CD4-positive, alpha-beta T cell treated with Interleukin-15 for 1 hour (primary cell): Measurements from ENCODE around the gene SETBP1.

Source experiments
- DNase-seq: peaks from one replicate; pipeline ENCODE4 v3.0.0-alpha.2; 2020

SETBP1 gene

DNA sequence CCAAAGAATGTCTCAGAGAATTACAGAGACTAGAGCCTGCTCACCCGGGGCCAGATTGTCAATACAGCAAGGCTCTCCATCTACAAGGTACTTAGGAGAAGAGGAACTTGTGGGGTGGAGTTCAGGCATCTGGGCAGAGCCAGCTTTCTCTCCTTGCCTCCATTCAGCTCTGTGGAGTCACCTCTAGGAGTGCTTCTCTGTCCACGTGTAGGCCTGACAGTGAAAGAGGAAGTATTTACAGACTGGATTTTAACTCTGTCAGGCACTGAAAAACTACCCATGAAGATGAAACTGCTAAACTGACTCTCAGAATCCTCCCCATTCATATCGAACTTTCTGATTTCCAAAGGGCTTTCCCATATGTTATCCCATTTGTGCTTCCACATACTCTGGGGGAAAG lies 315.6 kb downstream of the SETBP1 start:
- DNase-seq, result no peak

GRCh38 chr18:44997174-44997573 lies 316.5 kb downstream of the SETBP1 start:
- no peak for DNase-seq

GRCh38 chr18:44998360-44998759 lies 317.7 kb downstream of the SETBP1 start:
- no peak for DNase-seq

GRCh38 chr18:45004546-45005080 lies 323.9 kb downstream of the SETBP1 start:
- no peak for DNase-seq

GRCh38 chr18:45006934-45007333 lies 326.2 kb downstream of the SETBP1 start:
- DNase-seq, result no peak

DNA sequence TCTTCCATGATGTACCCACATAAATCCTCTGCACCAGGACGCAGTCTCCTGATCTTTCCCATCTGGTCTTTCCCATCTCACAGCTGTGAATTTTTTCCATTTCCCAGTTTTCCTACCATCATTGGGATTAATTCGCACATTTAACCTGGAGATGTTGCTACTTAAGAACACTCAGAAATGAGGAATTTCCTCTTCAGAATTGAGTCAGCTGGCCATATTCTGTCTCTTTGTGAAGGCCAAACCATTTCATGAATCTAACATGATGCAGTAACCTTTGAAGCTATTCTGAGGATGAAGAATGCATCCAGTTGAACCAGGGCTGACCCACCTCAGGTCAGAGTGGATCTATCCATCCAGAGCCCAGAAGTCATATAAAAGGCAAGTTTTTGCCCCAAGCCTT lies 326.8 kb downstream of the SETBP1 start:
- no peak for DNase-seq

GRCh38 chr18:45008694-45009413 lies 328.2 kb downstream of the SETBP1 start:
- no peak for DNase-seq

- DNase-seq, result no peak
Observed at GRCh38 chr18:45009756-45010155, 329.1 kb downstream of the SETBP1 start.

DNA sequence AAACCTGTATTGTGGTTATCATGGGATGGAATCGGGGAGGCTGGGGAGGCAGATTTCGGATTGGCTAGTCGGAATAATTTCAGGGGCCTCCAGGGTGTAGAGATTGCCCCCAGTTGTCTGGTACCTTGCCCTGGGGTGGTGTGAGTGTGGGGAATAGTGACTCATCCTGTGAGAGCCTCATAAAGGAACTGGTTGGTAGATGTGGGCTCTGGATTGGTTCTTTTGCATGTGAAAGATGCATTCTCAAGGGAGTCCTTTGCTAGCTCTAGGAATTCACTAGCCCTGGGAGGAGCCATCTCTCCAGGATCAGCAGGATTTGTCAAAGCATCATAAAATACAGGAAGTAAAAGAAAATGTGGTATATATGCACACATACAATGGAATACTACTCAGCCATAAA lies 331.6 kb downstream of the SETBP1 start:
- no peak for DNase-seq

DNA sequence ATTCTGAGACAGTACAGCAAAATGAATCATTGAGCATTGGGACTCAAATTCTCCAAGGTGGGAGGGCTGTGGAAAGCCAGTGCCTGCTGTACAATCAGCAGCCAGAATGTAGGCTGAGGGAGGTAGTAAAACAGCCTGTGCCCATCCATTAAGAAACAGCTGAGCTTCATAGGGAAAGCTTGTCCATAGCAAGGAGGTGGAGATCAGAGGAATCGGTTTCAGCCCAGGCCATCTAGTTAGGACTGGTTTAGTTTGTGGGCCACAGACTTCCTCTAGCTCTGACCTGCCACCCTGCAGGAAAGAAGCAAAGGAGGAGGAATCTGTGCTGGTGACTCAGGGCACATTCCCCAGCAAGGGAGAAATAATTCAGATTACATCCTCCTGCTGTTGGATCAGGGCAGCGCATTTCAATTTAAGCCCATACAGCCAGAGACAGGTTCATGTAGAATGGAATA lies 333.4 kb downstream of the SETBP1 start:
- no peak for DNase-seq

- DNase-seq, result no peak
Observed at GRCh38 chr18:45015788-45016128, 335.1 kb downstream of the SETBP1 start.

DNA sequence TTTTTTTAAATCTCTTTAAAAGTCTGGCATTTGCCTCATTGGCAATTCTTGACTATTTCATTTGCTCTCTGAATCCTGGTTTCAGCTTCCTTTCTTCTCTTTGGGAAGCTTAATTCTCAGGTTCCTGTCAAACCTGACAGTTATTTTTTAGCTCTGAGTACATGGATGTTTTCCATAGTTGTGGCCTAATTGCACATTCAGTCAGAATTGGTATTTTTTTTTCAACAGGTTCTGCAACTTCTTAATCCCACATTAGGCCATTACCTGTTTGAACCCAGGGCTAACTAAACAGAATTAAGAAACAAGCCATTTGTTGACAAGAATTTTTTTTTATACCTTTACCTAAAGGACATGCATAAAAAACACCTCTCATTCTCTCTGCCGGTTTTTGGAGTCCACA lies 338.8 kb downstream of the SETBP1 start:
- DNase-seq, result no peak

DNA sequence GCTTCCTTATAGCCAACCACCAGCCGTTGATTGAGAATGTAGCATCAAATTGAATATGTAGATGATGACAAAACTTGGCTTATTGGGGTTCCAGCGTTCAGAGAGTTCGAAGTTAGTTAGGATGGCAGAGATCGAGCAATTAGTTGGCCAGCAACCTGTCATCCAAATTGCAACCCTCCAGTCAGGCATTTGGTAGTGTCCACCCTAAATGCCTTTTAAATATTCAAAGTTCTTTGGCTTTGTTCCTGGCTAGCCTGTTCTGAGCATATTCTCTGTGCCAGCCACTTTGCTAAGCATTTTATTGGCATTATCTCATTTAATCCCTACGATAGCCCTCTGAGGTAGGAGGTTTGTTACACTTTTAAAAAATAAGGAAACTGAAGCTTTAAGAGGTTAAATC lies 342.8 kb downstream of the SETBP1 start:
- no peak for DNase-seq

GRCh38 chr18:45024357-45025088 lies 343.8 kb downstream of the SETBP1 start:
- DNase-seq, result no peak

DNA sequence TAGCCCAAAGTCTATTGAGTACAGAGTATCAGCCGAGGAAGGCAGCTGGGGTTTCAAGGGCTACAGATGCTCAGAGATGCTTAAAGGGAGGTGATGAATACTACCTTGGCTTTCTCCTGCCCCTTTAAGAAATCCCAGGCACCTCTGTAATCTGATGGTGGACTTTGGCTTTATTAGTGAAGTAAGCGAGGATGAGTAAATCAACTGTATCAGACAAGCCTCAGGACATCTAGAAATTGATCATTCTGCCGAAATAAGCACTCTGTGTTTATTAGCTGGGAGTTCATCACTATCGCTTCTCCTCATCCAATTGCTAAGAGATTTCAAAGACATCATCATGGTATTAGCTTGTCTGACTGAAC lies 344.4 kb downstream of the SETBP1 start:
- no peak for DNase-seq

- DNase-seq, result no peak
Observed at GRCh38 chr18:45026162-45026561, 345.5 kb downstream of the SETBP1 start.

GRCh38 chr18:45034179-45034578 lies 353.5 kb downstream of the SETBP1 start:
- no peak for DNase-seq

GRCh38 chr18:45037618-45038017 lies 356.9 kb downstream of the SETBP1 start:
- no peak for DNase-seq

GRCh38 chr18:45039376-45039775 lies 358.7 kb downstream of the SETBP1 start:
- no peak for DNase-seq

GRCh38 chr18:45040879-45041278 lies 360.2 kb downstream of the SETBP1 start:
- DNase-seq, result no peak

DNA sequence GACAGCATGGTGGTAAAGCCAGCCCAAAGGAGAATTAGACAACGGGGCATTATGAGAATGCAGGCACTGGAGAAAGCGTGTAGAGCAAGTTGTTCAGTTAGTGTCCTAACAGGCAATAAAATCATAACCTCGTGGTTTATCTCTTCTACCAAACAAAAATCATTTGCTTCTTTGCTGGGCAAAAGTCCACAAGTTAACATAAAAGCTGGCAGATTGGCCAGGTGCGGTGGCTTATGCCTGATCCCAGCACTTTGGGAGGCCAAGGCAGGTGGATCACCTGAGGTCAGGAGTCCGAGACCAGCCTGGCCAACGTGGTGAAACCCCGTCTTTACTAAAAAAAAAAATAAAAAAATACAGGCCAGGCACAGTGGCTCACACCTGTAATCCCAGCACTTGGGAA lies 364.1 kb downstream of the SETBP1 start:
- DNase-seq, result no peak

- DNase-seq, result no peak
Observed at GRCh38 chr18:45046228-45046627, 365.5 kb downstream of the SETBP1 start.

- DNase-seq, result no peak
Observed at GRCh38 chr18:45046961-45047360, 366.3 kb downstream of the SETBP1 start.

GRCh38 chr18:45049578-45050319 lies 369.1 kb downstream of the SETBP1 start:
- DNase-seq, result no peak
